Sciatic nerve (tissue), 2 donors: ENCODE results near the gene CEP120. TPM values are rescaled to one million over a fixed set of nuclear protein-coding genes. Genes with fewer than 3 reads are reported as not detected.
A peak's percentile ranks its signal among the peaks of the same experiment; 100 is the strongest.
"Not testable (repeated sequence)": the region's sequence is repeated elsewhere in the genome, so short reads cannot be mapped to it uniquely, and the experiment has no call there.

ENCODE experiments used
- ATAC-seq: fragments of 200-7000 bp; cut with Tn5 transposase; one replicate; pipeline ENCODE4 v1.9.1; 2020; ENCODE audit warnings: mild to moderate bottlenecking, moderate library complexity
- DNase-seq: peaks from one replicate; pipeline ENCODE4 v3.0.0-alpha.2; 2020; ENCODE audit warnings: low spot score
- intact Hi-C: fragments of 100-400 bp; cut with DNase I; formaldehyde crosslinking; loops from one replicate; pipeline ENCODE4 v1.14.2; 2022
- total RNA-seq: library from RNA; stranded (reverse); fragmentation: NEBNext Ultra II Directional; extraction: Animal tissue kit (Norgen Biotek cat#: 25700); gene quantifications from one replicate; pipeline ENCODE4 v1.2.1, GENCODE V29; 2021
- donor health status: DM: no; HTN: no; CAD: no.
- donor health status: DM: no; HTN: no; CAD: no.

The CEP120 gene
- total RNA-seq, 1 donor from 2014 or later: 29.3 TPM

- ATAC-seq: no peak
- intact Hi-C loops: no loop called here
- DNase-seq: no peak
These were observed 72.5 kb downstream of the CEP120 start for GRCh38 chr5:123350742-123351141.

GRCh38 chr5:123344816-123345426 lies 78.3 kb downstream of the CEP120 start:
- no peak for DNase-seq
- ATAC-seq: peak; percentile 49

GRCh38 chr5:123340928-123341327 lies 82.3 kb downstream of the CEP120 start:
- intact Hi-C loops: no loop called here
- DNase-seq: no peak
- no peak for ATAC-seq

More at GRCh38 chr5:123344816-123345426, 78.3 kb downstream of the CEP120 start:
- intact Hi-C loops: no loop called here

- ATAC-seq, intact Hi-C loops: not testable (repeated sequence)
These were observed 114.8 kb downstream of the CEP120 start for GRCh38 chr5:123308377-123308776.

GRCh38 chr5:123305751-123306150 lies 117.5 kb downstream of the CEP120 start:
- intact Hi-C loops: no loop called here
- DNase-seq (no peak), ATAC-seq (no peak)

More at GRCh38 chr5:123308377-123308776, 114.8 kb downstream of the CEP120 start:
- DNase-seq: not testable (repeated sequence)

- ATAC-seq: no peak
- no peak for DNase-seq
- intact Hi-C loops: no loop called here
These were observed 118.4 kb downstream of the CEP120 start for GRCh38 chr5:123304777-123305316.

- intact Hi-C loops: no loop called here
- no peak for ATAC-seq
- DNase-seq: no peak
These were observed 119.4 kb downstream of the CEP120 start for GRCh38 chr5:123303802-123304201.

- DNase-seq (no peak), ATAC-seq (no peak)
- intact Hi-C loops: no loop called here
These were observed 122.9 kb downstream of the CEP120 start for GRCh38 chr5:123300266-123300665.

GRCh38 chr5:123299136-123299535 lies 124.1 kb downstream of the CEP120 start:
- intact Hi-C loops: no loop called here
- no peak for DNase-seq
- no peak for ATAC-seq

GRCh38 chr5:123298335-123299030 lies 124.7 kb downstream of the CEP120 start:
- ATAC-seq (no peak), DNase-seq (no peak)
- intact Hi-C loops: no loop called here

GRCh38 chr5:123297866-123298265 lies 125.3 kb downstream of the CEP120 start:
- intact Hi-C loops: no loop called here
- no peak for ATAC-seq

GRCh38 chr5:123297198-123297831 lies 125.9 kb downstream of the CEP120 start:
- ATAC-seq (no peak), DNase-seq (no peak)
- intact Hi-C loops: no loop called here

More at GRCh38 chr5:123297866-123298265, 125.3 kb downstream of the CEP120 start:
- no peak for DNase-seq

Other genes starting within 250 kb of the CEP120 start
- 64.6 TPM for gene CSNK1G3, start 88.8 kb upstream of the CEP120 start, total RNA-seq